DND-41 (cell line): Measurements from ENCODE around the gene TBC1D14.

Experiments
- ATAC-seq: fragments of 200-7000 bp; cut with Tn5 transposase; 3 replicates; pipeline ENCODE4 v1.9.1; 2021; ENCODE audit warnings: low read depth; ENCODE audit not compliant: insufficient read depth
- DNase-seq: peaks from one replicate; pipeline ENCODE4 v3.0.0-alpha.2; 2020
- H2AFZ ChIP-seq: 2 replicates; pipeline ENCODE4 v1.6.0; 2012; ENCODE audit warnings: low read depth, low read length
- H3K27ac ChIP-seq: 2 replicates; pipeline ENCODE4 v1.5.1; 2012; ENCODE audit warnings: low read length, inconsistent platforms
- H3K27me3 ChIP-seq: fragments of 200-600 bp; sonication (generic); 2 replicates; pipeline ENCODE4 v1.6.0; 2012; ENCODE audit warnings: low read length, mild to moderate bottlenecking, inconsistent platforms; ENCODE audit not compliant: insufficient read depth, poor library complexity
- H3K36me3 ChIP-seq: 2 replicates; pipeline ENCODE4 v1.5.1; 2012; ENCODE audit warnings: low read length, inconsistent platforms; ENCODE audit not compliant: insufficient read depth
- H3K4me1 ChIP-seq: 2 replicates; pipeline ENCODE4 v1.5.1; 2012; ENCODE audit warnings: mild to moderate bottlenecking, low read length; ENCODE audit not compliant: insufficient read depth
- H3K4me2 ChIP-seq: 2 replicates; pipeline ENCODE4 v1.6.0; 2012; ENCODE audit warnings: mild to moderate bottlenecking, moderate library complexity, low read length, inconsistent platforms; ENCODE audit not compliant: insufficient read depth
- H3K4me3 ChIP-seq, 2 experiments: fragments of 200-600 bp in 1 of 2; shearing (Covaris generic) in 1 of 2; 2 replicates each; pipeline ENCODE4 v1.5.1; 2012 to 2016; ENCODE audit warnings: inconsistent platforms in 2 of 2, low read length in 2 of 2, mild to moderate bottlenecking in 2 of 2, low read depth in 1 of 2, moderate library complexity in 1 of 2
- H3K79me2 ChIP-seq: 2 replicates; pipeline ENCODE4 v1.6.0; 2012; ENCODE audit warnings: low read length, inconsistent platforms; ENCODE audit not compliant: insufficient read depth
- H3K9ac ChIP-seq: 2 replicates; pipeline ENCODE4 v1.6.0; 2012; ENCODE audit warnings: low read depth, mild to moderate bottlenecking, inconsistent platforms, low read length, moderate library complexity
- H3K9me3 ChIP-seq: 2 replicates; pipeline ENCODE4 v1.5.1; 2012; ENCODE audit warnings: low read length, moderate library complexity, mild to moderate bottlenecking, inconsistent platforms; ENCODE audit not compliant: insufficient read depth, severe bottlenecking
- H4K20me1 ChIP-seq: 2 replicates; pipeline ENCODE4 v1.6.0; 2012; ENCODE audit warnings: low read length; ENCODE audit not compliant: insufficient read depth
- EZH2 ChIP-seq: IDR thresholded peaks from 3 replicates; pipeline ENCODE4 v1.6.1; 2012; ENCODE audit warnings: borderline replicate concordance, low read depth, mild to moderate bottlenecking, moderate library complexity, low read length, inconsistent platforms; ENCODE audit not compliant: severe bottlenecking
- TF ChIP-seq, protein P1 (sequence below): IDR thresholded peaks from 2 replicates; pipeline ENCODE4 v1.5.1; 2012; ENCODE audit warnings: borderline replicate concordance, low read length, moderate library complexity, mild to moderate bottlenecking; ENCODE audit not compliant: poor library complexity, severe bottlenecking; ENCODE audit errors: extremely low read depth

Gene TBC1D14

DNA sequence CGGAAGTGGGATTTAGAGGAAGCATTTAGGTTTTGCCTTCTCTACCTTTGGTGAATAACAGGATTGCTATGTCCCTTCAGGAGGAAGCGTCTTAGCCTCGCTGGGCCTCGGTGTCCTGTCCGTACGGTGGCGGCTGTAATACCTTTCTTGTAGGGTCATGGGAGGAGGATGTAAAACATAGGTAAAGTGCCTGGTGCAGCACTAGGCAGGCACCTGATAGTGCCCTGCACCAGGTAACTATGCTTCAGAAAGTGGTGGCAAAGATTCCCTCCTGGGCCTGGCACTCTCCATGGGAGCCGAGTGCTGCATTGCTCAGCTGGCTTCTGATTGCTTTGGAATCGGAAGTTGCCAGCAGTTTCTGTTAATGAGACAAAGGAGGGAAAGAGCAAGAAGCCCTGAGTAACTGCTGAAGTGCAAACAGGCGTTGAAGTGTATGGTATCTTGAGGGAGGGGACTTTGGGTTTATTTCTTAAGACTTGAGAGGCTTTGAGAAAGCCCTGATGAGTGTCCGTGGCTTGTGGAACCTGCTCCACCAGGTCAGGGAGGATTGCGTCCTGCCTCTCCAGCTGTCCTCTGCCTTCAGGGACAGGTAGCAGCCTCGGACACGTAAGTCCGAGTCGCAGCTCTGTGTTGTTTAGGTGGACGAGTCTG lies 45.8 kb downstream of the TBC1D14 start:
- TF ChIP-seq EZH2 = no peak
- TF ChIP-seq, protein P1, sequence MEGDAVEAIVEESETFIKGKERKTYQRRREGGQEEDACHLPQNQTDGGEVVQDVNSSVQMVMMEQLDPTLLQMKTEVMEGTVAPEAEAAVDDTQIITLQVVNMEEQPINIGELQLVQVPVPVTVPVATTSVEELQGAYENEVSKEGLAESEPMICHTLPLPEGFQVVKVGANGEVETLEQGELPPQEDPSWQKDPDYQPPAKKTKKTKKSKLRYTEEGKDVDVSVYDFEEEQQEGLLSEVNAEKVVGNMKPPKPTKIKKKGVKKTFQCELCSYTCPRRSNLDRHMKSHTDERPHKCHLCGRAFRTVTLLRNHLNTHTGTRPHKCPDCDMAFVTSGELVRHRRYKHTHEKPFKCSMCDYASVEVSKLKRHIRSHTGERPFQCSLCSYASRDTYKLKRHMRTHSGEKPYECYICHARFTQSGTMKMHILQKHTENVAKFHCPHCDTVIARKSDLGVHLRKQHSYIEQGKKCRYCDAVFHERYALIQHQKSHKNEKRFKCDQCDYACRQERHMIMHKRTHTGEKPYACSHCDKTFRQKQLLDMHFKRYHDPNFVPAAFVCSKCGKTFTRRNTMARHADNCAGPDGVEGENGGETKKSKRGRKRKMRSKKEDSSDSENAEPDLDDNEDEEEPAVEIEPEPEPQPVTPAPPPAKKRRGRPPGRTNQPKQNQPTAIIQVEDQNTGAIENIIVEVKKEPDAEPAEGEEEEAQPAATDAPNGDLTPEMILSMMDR = no peak
- Histone ChIP-seq H3K79me2 (peaks cover 37% of the 10 kb centered on the region; the same call in 1 of the 2 replicates), H3K4me3 (no peak overlapping the region), H3K4me1 (no peaks in the 10 kb centered on the region), H3K9me3 (no peaks in the 10 kb centered on the region), H2AFZ (no peak overlapping the region), H3K27me3 (no peaks in the 10 kb centered on the region), H3K27ac (no peak overlapping the region), H3K4me2 (no peak overlapping the region), H3K36me3 (no peaks in the 10 kb centered on the region), H4K20me1 (peaks cover 38% of the 10 kb centered on the region; the same call in 1 of the 2 replicates), H3K9ac (no peak overlapping the region)
- ATAC-seq = no peak
- no peak for DNase-seq

DNA sequence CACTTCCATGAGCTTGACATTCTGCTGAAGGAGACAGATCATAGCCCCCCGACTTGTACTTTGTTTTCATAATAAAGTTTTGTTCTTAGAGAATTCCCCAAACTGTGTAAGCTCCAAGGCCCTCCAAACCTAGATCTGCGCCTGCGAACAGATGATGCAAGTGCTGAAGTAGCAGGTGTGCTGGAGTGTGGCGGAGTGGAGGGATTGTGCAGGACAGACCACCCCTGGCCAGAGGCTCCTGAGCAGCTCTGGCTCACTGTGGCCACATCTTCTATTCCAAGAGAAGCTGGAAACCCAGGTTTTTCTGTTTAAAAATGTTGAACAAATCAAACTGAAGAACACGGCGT lies 46.4 kb downstream of the TBC1D14 start:
- no peak for TF ChIP-seq EZH2
- TF ChIP-seq, protein P1 = no peak
- Histone ChIP-seq H3K36me3 (no peaks in the 10 kb centered on the region), H3K4me1 (no peaks in the 10 kb centered on the region), H2AFZ (no peak overlapping the region), H3K27ac (no peak overlapping the region), H3K4me3 (no peak overlapping the region), H3K27me3 (no peaks in the 10 kb centered on the region), H4K20me1 (peaks cover 44% of the 10 kb centered on the region), H3K79me2 (peaks cover 38% of the 10 kb centered on the region; the same call in 1 of the 2 replicates), H3K9me3 (no peaks in the 10 kb centered on the region), H3K9ac (no peak overlapping the region), H3K4me2 (no peak overlapping the region)
- DNase-seq (no peak), ATAC-seq (no peak)

GRCh38 chr4:6956434-6957147 lies 47.0 kb downstream of the TBC1D14 start:
- Histone ChIP-seq H3K36me3 (no peaks in the 10 kb centered on the region), H3K27ac (no peak overlapping the region), H4K20me1 (peaks cover 49% of the 10 kb centered on the region), H3K4me1 (no peaks in the 10 kb centered on the region), H3K9me3 (no peaks in the 10 kb centered on the region), H3K4me2 (no peak overlapping the region), H3K27me3 (no peaks in the 10 kb centered on the region), H2AFZ (no peak overlapping the region), H3K9ac (no peak overlapping the region), H3K4me3 (no peak overlapping the region), H3K79me2 (peaks cover 33% of the 10 kb centered on the region; the same call in 1 of the 2 replicates)
- no peak for DNase-seq
- no peak for ATAC-seq
- TF ChIP-seq EZH2 = no peak
- TF ChIP-seq, protein P1 = no peak
